ENCODE results near the gene RPS21.
"Not testable (repeated sequence)": the region's sequence is repeated elsewhere in the genome, so short reads cannot be mapped to it uniquely, and the experiment has no call there.

Gene RPS21

DNA sequence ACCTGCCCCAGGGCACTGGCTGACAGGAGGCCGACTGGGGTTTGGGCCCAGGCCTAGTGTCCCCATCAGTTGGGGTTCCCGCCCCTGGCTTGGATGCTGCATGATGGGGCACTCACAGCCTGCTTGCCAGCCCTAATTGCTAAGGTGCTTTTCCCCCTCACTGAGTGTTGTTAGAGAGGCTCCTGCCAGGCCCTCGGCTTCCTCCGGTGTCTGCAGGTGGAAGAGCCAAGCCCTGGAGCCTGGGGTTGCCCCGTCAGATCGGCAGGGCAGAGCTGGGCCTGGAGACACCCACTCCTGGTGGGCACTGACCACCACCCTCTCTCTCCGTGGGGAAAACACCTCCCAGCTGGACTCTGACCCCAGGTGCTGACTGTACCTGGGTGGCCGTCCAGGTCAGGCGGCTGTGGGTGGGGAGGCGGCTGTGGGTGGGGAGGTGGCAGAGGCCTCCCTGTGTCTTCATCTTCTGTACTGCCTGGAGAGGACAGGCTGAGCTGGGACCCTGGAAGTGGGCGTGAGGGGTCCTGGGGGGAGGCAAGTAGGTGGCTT is 26.2 kb downstream of the RPS21 start:
- no peak for DNase-seq

- DNase-seq: no peak
Measured at GRCh38 chr20:62413896-62414481, 27.1 kb downstream of the RPS21 start.

GRCh38 chr20:62415354-62416111 is 28.6 kb downstream of the RPS21 start:
- no peak for DNase-seq

GRCh38 chr20:62416651-62417637 is 30.0 kb downstream of the RPS21 start:
- DNase-seq: no peak

GRCh38 chr20:62417981-62418708 is 31.2 kb downstream of the RPS21 start:
- no peak for DNase-seq

DNA sequence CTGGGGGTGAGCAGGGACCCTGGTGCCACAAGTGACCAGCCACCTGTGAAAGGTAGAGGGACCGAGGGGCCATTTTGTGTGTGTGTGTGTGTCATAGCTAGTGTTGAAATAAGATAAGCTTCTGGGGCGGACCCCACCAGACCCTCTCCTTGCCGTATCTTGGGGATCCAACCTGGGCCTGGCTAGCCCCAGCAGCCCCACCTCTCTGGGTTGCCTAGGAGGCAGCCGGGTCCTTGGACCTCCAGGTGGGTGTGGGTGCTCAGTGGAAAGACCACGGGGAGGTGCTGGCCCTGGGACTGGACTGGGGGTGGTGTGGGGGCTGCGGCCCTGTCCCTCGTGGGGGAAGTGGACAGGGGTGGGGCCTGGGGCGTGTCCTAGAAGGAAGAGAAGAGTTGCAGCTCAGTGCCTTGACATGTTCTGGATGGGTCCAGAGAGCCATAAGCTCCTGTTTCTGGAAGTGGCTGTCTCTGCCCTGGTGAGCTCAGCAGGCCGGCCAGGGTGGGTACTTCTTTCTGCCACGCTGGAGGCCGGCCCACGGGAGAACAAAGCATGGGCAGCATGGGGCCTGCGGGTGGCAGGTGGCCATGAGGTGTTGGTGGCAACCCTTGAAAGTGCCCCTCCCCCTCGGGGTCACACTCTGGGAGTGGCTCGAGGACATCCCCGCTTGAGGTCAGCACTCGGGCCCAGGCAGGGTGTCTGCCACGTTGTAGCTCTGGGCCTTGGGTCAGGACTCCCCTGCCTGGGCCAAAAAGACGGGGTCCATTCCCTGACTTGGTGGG is 32.0 kb downstream of the RPS21 start:
- no peak for DNase-seq

DNA sequence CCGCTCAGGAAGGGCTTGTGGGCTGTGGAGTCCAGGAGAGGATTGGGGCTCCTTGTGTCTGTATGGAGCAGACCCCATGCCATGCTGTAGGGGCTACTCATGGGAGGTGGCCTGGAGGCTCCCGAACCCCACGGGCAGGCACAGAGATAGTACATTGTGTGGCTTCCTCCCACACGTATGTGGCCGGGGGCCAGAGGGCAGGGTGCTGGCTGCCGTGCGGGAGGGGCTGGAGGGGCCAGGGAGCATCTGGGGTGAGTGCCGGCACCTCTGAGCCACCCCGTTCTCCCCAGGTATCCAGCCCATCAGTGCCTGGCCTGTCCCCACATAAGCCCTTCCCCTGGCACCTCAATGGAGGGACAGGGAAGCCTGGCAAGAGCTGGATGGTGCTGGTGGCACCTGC is 32.9 kb downstream of the RPS21 start:
- no peak for DNase-seq

DNA sequence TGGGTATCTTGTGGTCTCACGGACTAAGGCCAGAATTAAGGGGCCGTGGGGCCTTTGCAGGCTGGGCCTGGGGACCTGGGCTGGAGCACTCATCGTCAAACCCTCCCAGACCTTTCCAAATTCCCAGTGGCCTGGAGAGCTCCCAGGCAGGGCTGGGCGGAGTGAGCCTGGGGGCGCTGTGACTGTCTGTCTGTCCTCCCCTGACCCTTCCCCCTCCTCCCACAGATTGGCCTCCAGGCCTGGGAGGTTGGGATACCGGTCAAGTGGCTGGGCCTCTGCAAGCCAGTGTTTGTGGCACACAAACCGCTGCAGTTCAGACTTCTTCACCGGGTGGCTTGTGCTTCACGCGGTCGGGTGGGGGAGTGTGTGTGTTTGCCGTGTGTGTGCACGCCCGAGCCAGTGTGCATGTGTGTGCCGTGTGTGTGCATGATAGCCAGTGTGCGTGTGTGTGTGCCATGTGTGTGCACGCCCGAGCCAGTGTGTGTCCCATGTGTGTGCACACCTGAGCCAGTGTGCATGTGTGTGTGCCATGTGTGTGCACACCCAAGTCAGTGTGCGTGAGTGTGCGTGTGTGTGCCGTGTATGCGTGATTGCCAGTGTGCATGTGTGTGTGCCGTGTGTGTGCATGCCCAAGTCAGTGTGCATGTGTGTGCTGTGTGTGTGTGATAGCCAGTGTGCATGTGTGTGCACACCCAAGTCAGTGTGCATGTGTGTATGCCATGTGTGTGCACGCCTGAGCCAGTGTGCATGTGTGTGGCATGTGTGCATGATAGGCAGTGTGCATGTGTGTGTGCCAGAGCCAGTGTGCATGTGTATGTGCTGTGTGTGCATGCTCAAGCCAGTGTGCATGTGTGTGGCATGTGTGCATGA is 34.2 kb downstream of the RPS21 start:
- no peak for DNase-seq

- DNase-seq: no peak
Measured at GRCh38 chr20:62421716-62421990, 34.8 kb downstream of the RPS21 start.

GRCh38 chr20:62422636-62423325 is 35.9 kb downstream of the RPS21 start:
- DNase-seq: no peak

DNA sequence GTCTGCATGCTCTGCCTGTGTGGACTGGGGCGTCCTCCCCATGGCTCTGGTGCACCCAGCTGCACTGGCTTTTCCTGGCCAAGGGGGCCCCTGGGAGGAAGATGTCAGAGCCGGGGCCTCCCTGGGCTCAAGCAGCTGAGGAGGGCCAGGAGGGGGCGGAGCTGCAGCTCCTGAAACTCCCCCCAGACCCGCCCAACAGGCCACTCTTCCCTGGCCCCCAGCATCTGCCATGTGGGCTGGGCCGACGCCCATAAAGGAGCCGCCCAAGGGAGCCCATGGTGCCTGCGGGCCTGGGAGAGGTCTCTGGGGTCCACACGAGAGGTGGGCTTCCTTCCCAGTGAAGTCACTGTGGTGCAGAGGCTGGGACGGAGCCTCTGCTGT is 36.4 kb downstream of the RPS21 start:
- DNase-seq: no peak

DNA sequence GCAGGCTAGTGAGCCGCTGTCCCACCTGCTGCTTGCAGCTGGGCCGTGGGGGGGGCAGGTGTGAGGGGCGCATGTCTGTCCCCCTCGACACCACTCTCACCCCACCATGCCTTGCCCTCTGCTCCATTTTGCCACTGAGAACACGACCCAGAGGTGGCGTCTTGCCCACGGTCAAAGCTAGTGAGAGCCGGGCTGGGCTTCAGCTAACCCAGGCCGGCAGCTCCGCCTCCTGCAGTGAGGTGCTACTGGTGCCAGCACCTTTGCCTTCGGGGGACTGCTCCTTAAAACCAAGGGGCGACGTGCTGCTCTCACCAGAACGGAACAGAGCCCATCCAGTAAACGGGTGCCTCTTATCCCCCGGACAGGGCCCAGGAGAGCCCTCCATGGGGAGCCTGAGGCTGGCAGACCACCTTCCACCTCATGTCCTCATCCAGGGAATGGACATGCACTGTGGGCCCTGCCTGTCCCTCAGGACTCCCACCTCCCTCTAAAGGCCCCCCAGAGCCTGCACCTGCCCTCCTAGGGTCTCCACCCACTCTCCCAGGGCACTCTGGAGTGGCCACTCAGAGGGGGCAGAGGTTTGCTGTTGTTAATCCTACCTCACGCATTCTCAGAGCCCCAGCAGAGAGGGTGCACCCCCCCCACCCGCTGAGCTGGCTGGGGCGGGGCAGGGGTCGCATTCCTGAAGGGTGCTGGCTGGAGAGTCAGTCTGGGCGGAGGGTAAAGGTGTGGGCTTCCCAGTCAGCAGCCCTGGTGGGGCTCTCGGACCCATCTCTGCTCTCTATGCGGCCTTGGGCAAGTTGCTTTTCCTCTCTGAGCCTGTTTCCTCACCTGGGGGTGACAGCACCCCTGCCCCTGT is 37.6 kb downstream of the RPS21 start:
- no peak for DNase-seq

GRCh38 chr20:62425281-62426058 is 38.6 kb downstream of the RPS21 start:
- no peak for DNase-seq

- not testable (repeated sequence) for DNase-seq
Measured at GRCh38 chr20:62426059-62426348, 39.1 kb downstream of the RPS21 start.

- no peak for DNase-seq
Measured at GRCh38 chr20:62426699-62427131, 39.8 kb downstream of the RPS21 start.

- no peak for DNase-seq
Measured at GRCh38 chr20:62427172-62428001, 40.5 kb downstream of the RPS21 start, which contains the start of gene RBBP8NL. Gene RBBP8NL (minus strand): TSS chr20:62427539. CDS start chr20:62419647, 7,892 bp downstream.

- DNase-seq: no peak
Measured at GRCh38 chr20:62428002-62428372, 41.1 kb downstream of the RPS21 start.

Measured in NCI-H1092 (cell line).